PC-3 (cell line): ENCODE measurements around the gene TBC1D8. TPM values are rescaled to one million over a fixed set of nuclear protein-coding genes. Genes with fewer than 3 reads are reported as not detected.
A peak's percentile ranks its signal among the peaks of the same experiment; 100 is the strongest.

ENCODE experiments used
- ATAC-seq: fragments of 200-7000 bp; cut with Tn5 transposase; 2 replicates; pipeline ENCODE4 v1.9.1; 2020; ENCODE audit warnings: mild to moderate bottlenecking, moderate library complexity
- BruUV-seq: library from RNA; stranded (reverse); fragments of 400-500 nt; replicated peaks from 2 replicates; lab custom pipeline; 2021; lab: Mats Ljungman, UMichigan
- CTCF ChIA-PET: fragments of 300-600 bp; sonication (Branson Sonifier 250); formaldehyde crosslinking; loops from one replicate; lab custom pipeline; 2022; ENCODE audit warnings: antibody characterized with exemption; lab: Charles Lee
- POLR2A ChIA-PET: fragments of 300-600 bp; sonication (Branson Sonifier 250); formaldehyde crosslinking; loops from one replicate; lab custom pipeline; 2022; ENCODE audit warnings: antibody characterized with exemption; ENCODE audit not compliant: unreplicated experiment; lab: Charles Lee
- DNase-seq: peaks from one replicate; pipeline ENCODE4 v3.0.0-alpha.2; 2015
- H2AFZ ChIP-seq: fragments of 300-600 bp; sonication (generic); 2 replicates; pipeline ENCODE4 v1.6.0; 2016; ENCODE audit warnings: antibody characterized with exemption, low read length
- H3F3A ChIP-seq: fragments of 300-600 bp; sonication (generic); one replicate; pipeline ENCODE4 v1.6.0; 2017; ENCODE audit warnings: antibody characterized with exemption, low read length, control low read depth, mild to moderate bottlenecking; ENCODE audit not compliant: unreplicated experiment
- H3K27ac ChIP-seq: fragments of 300-600 bp; sonication (generic); 2 replicates; pipeline ENCODE4 v1.5.1; 2016; ENCODE audit warnings: mild to moderate bottlenecking, low read length
- H3K27me3 ChIP-seq: fragments of 300-600 bp; sonication (generic); 2 replicates; pipeline ENCODE4 v1.6.1; 2016; ENCODE audit warnings: low read length, mixed read lengths
- H3K36me3 ChIP-seq: fragments of 300-600 bp; sonication (generic); 2 replicates; pipeline ENCODE4 v1.6.1; 2016; ENCODE audit warnings: low read depth, mixed run types, low read length, mixed read lengths
- H3K4me1 ChIP-seq: fragments of 300-600 bp; sonication (generic); 2 replicates; pipeline ENCODE4 v1.5.1; 2016; ENCODE audit warnings: low read length; ENCODE audit not compliant: insufficient read depth
- H3K4me2 ChIP-seq: fragments of 300-600 bp; sonication (generic); 2 replicates; pipeline ENCODE4 v1.6.0; 2016; ENCODE audit warnings: low read length
- H3K4me3 ChIP-seq: fragments of 300-600 bp; sonication (generic); 2 replicates; pipeline ENCODE4 v1.5.1; 2016; ENCODE audit warnings: mild to moderate bottlenecking, low read length, mixed read lengths
- H3K79me2 ChIP-seq: fragments of 300-600 bp; sonication (generic); 2 replicates; pipeline ENCODE4 v1.6.1; 2017; ENCODE audit warnings: low read length, mixed read lengths
- H3K9ac ChIP-seq: fragments of 300-600 bp; sonication (generic); 2 replicates; pipeline ENCODE4 v1.6.0; 2016; ENCODE audit warnings: mild to moderate bottlenecking, low read length
- H3K9me2 ChIP-seq: fragments of 300-600 bp; sonication (generic); replicated peaks from 2 replicates; pipeline ENCODE4 v1.6.1; 2016; ENCODE audit warnings: mixed run types, low read length, mixed read lengths
- H3K9me3 ChIP-seq: fragments of 300-600 bp; sonication (generic); 2 replicates; pipeline ENCODE4 v1.6.1; 2016; ENCODE audit warnings: low read length, mixed read lengths
- H4K20me1 ChIP-seq: fragments of 300-600 bp; sonication (generic); 2 replicates; pipeline ENCODE4 v1.6.1; 2016; ENCODE audit warnings: low read length, mixed read lengths
- CTCF ChIP-seq: fragments of 300-600 bp; sonication (generic); conservative IDR thresholded peaks from 2 replicates; pipeline ENCODE4 v1.5.1; 2017; ENCODE audit warnings: antibody characterized with exemption, low read depth, mild to moderate bottlenecking, low read length
- EZH2 ChIP-seq: fragments of 300-600 bp; sonication (generic); IDR thresholded peaks from one replicate; pipeline ENCODE4 v1.6.1; 2017; ENCODE audit warnings: antibody characterized with exemption, mild to moderate bottlenecking, low read length; ENCODE audit not compliant: unreplicated experiment
- EZH2phosphoT487 ChIP-seq: fragments of 300-600 bp; sonication (generic); IDR thresholded peaks from 2 replicates; pipeline ENCODE4 v1.6.1; 2018; ENCODE audit warnings: mild to moderate bottlenecking, antibody characterized with exemption, low read length, borderline replicate concordance
- intact Hi-C: fragments of 100-400 bp; cut with micrococcal nuclease; formaldehyde crosslinking; loops from 2 replicates; pipeline ENCODE4 v1.9.0; 2023
- total RNA-seq: library from RNA; depleted of rRNA; stranded (reverse); fragments of >200 nt; gene quantifications from 2 replicates; pipeline ENCODE4 v1.2.3, GENCODE V29; 2014

Gene TBC1D8
- total RNA-seq, 1 experiment from 2014 or later: 39.7 TPM

GRCh38 chr2:101112772-101113157, 38.4 kb downstream of the TBC1D8 start:
- no peak for ATAC-seq
- intact Hi-C loops: loop anchor here (1.0 to 5.0 kb wide), 4 partner anchors 13 to 75 kb away; no protein-coding TSS in a partner anchor
- Histone ChIP-seq H3K9ac (peak overlapping the region; percentile 68), H3K4me3 (peak overlapping the region; percentile 40; the same call in 1 of the 2 replicates), H3K27ac (peak overlapping the region; percentile 94), H3K9me2 (no peaks in the 10 kb centered on the region), H3K36me3 (peaks cover 6% of the 10 kb centered on the region; the same call in 1 of the 2 replicates), H3K4me1 (peaks cover 61% of the 10 kb centered on the region), H3F3A (peaks cover 9% of the 10 kb centered on the region), H3K79me2 (peaks cover 88% of the 10 kb centered on the region), H3K9me3 (no peaks in the 10 kb centered on the region), H3K27me3 (no peaks in the 10 kb centered on the region), H3K4me2 (peak overlapping the region; percentile 78), H2AFZ (no peak overlapping the region), H4K20me1 (peaks cover 14% of the 10 kb centered on the region; the same call in 1 of the 2 replicates)
- peak; percentile 38 for DNase-seq
- ChIA-PET CTCF (interaction anchor here (0.6 kb wide), 1 partner anchor 38 kb away, joined by 9 read pairs; no protein-coding TSS in a partner anchor), POLR2A (interaction anchor here (0.6 kb wide), 1 partner anchor 28 kb away, joined by 3 read pairs; no protein-coding TSS in a partner anchor)
- TF ChIP-seq EZH2 (no peak), EZH2phosphoT487 (no peak), CTCF (no peak)
- no TSS peak for BruUV-seq

GRCh38 chr2:101111917-101112771, 39.0 kb downstream of the TBC1D8 start:
- Histone ChIP-seq H3K36me3 (peaks cover 6% of the 10 kb centered on the region; the same call in 1 of the 2 replicates), H3K9me2 (no peaks in the 10 kb centered on the region), H3K27me3 (no peaks in the 10 kb centered on the region), H3K4me3 (no peak overlapping the region), H4K20me1 (peaks cover 20% of the 10 kb centered on the region; the same call in 1 of the 2 replicates), H3K4me2 (peak overlapping the region; percentile 78), H2AFZ (no peak overlapping the region), H3K9ac (no peak overlapping the region), H3F3A (peaks cover 9% of the 10 kb centered on the region), H3K4me1 (peaks cover 61% of the 10 kb centered on the region), H3K27ac (peak overlapping the region; percentile 94), H3K9me3 (no peaks in the 10 kb centered on the region), H3K79me2 (peaks cover 89% of the 10 kb centered on the region)
- ChIA-PET CTCF (interaction anchor here (0.6 kb wide), 1 partner anchor 37 kb away, joined by 9 read pairs; no protein-coding TSS in a partner anchor), POLR2A (no interaction called here)
- BruUV-seq: no TSS peak
- TF ChIP-seq CTCF: no peak
- intact Hi-C loops: loop anchor here (5.0 kb wide), 2 partner anchors 35 to 75 kb away; no protein-coding TSS in a partner anchor
- ATAC-seq: no peak
- DNase-seq: peak; percentile 9
